GM13977 (cell line): ENCODE data around the gene P2RY2.
"Not testable (repeated sequence)": the region's sequence is repeated elsewhere in the genome, so short reads cannot be mapped to it uniquely, and the experiment has no call there.

Source experiments
- DNase-seq: peaks from one replicate; pipeline ENCODE4 v3.0.0; 2012; ENCODE audit warnings: low spot score
- CTCF ChIP-seq: IDR thresholded peaks from 2 replicates; pipeline ENCODE4 v1.5.1; 2012; ENCODE audit warnings: mild to moderate bottlenecking, control low read depth; ENCODE audit not compliant: insufficient read depth; ENCODE audit errors: extremely low read depth, missing control alignments
- in situ Hi-C: fragments of 300-500 bp; cut with MboI; formaldehyde crosslinking; loops from one replicate; pipeline ENCODE4 v1.12.0; 2022; ENCODE audit warnings: low sequenced_read_pairs, low pct_unique_long_range_greater_than_20kb, mixed read lengths, inconsistent platforms; ENCODE audit not compliant: unreplicated experiment

Gene P2RY2

GRCh38 chr11:73196576-73196975, 21.5 kb upstream of the P2RY2 start:
- in situ Hi-C loops = loop anchor here (25.0 kb wide), 1 partner anchor 484 kb away; no protein-coding TSS in a partner anchor
- no peak for DNase-seq
- TF ChIP-seq CTCF = no peak

- no peak for DNase-seq
- in situ Hi-C loops = loop anchor here (25.0 kb wide), 1 partner anchor 485 kb away; no protein-coding TSS in a partner anchor
Observed at GRCh38 chr11:73197348-73197747, 20.7 kb upstream of the P2RY2 start.

GRCh38 chr11:73197787-73198186, 20.3 kb upstream of the P2RY2 start:
- in situ Hi-C loops = loop anchor here (25.0 kb wide), 1 partner anchor 485 kb away; no protein-coding TSS in a partner anchor
- not testable (repeated sequence) for DNase-seq

More at GRCh38 chr11:73197348-73197747, 20.7 kb upstream of the P2RY2 start:
- no peak for TF ChIP-seq CTCF

GRCh38 chr11:73198677-73199076, 19.4 kb upstream of the P2RY2 start:
- TF ChIP-seq CTCF = no peak
- no peak for DNase-seq
- in situ Hi-C loops = loop anchor here (25.0 kb wide), 1 partner anchor 486 kb away; no protein-coding TSS in a partner anchor

- DNase-seq = no peak
- no peak for TF ChIP-seq CTCF
- in situ Hi-C loops = loop anchor here (25.0 kb wide), 1 partner anchor 487 kb away; no protein-coding TSS in a partner anchor
Observed at GRCh38 chr11:73199446-73199845, 18.6 kb upstream of the P2RY2 start.

- no peak for DNase-seq
- in situ Hi-C loops = no loop called here
- TF ChIP-seq CTCF = no peak
Observed at GRCh38 chr11:73200256-73200655, 17.8 kb upstream of the P2RY2 start.

- no peak for TF ChIP-seq CTCF
- no peak for DNase-seq
- in situ Hi-C loops = no loop called here
Observed at GRCh38 chr11:73201249-73201648, 16.8 kb upstream of the P2RY2 start.
